Activated CD8-positive, alpha-beta T cell treated with anti-CD3 and anti-CD28 coated beads for 36 hours (primary cell): ENCODE results near the gene DNAAF1. TPM values are rescaled to one million over a fixed set of nuclear protein-coding genes. Genes with fewer than 3 reads are reported as not detected.

Experiments used
- ATAC-seq: fragments of 200-7000 bp; cut with Tn5 transposase; one replicate; pipeline ENCODE4 v1.10.0; 2021; ENCODE audit warnings: mild to moderate bottlenecking, moderate library complexity
- CTCF ChIA-PET: fragments of 350-600 bp; sonication (Branson Sonifier 250); formaldehyde crosslinking; loops from one replicate; lab custom pipeline; 2021; ENCODE audit warnings: antibody characterized with exemption; lab: Charles Lee
- POLR2A ChIA-PET: fragments of 350-600 bp; sonication (Branson Sonifier 250); formaldehyde crosslinking; loops from one replicate; lab custom pipeline; 2021; ENCODE audit warnings: antibody characterized with exemption; lab: Charles Lee
- DNase-seq: peaks from one replicate; pipeline ENCODE4 v3.0.0-alpha.2; 2020
- H3K27ac Mint-ChIP-seq: one replicate; pipeline ENCODE4 v1.8.0; 2021; ENCODE audit warnings: mild to moderate bottlenecking, mixed read lengths
- H3K27me3 Mint-ChIP-seq: one replicate; pipeline ENCODE4 v1.8.0; 2021; ENCODE audit warnings: mixed read lengths
- H3K36me3 Mint-ChIP-seq: one replicate; pipeline ENCODE4 v1.8.0; 2021; ENCODE audit warnings: low read depth, mixed read lengths
- H3K4me1 Mint-ChIP-seq: one replicate; pipeline ENCODE4 v1.8.0; 2021; ENCODE audit warnings: low read depth, mixed read lengths
- H3K4me3 Mint-ChIP-seq: one replicate; pipeline ENCODE4 v1.8.0; 2021; ENCODE audit warnings: mild to moderate bottlenecking, moderate library complexity, mixed read lengths
- H3K9me3 Mint-ChIP-seq: one replicate; pipeline ENCODE4 v1.8.0; 2021; ENCODE audit warnings: mixed read lengths
- CTCF ChIP-seq: fragments of 200-600 bp; IDR thresholded peaks from one replicate; pipeline ENCODE4 v1.8.0; 2022; ENCODE audit warnings: antibody characterized with exemption, mild to moderate bottlenecking
- intact Hi-C: fragments of 100-400 bp; cut with micrococcal nuclease; formaldehyde crosslinking; loops from one replicate; pipeline ENCODE4 v1.10.0; 2022
- total RNA-seq, 2 experiments: library from RNA; stranded (reverse); gene quantifications; one replicate each; pipeline ENCODE4 v1.2.3, GENCODE V29; 2021

DNAAF1 gene
- total RNA-seq, 2 experiments from 2014 or later = not detected

DNA sequence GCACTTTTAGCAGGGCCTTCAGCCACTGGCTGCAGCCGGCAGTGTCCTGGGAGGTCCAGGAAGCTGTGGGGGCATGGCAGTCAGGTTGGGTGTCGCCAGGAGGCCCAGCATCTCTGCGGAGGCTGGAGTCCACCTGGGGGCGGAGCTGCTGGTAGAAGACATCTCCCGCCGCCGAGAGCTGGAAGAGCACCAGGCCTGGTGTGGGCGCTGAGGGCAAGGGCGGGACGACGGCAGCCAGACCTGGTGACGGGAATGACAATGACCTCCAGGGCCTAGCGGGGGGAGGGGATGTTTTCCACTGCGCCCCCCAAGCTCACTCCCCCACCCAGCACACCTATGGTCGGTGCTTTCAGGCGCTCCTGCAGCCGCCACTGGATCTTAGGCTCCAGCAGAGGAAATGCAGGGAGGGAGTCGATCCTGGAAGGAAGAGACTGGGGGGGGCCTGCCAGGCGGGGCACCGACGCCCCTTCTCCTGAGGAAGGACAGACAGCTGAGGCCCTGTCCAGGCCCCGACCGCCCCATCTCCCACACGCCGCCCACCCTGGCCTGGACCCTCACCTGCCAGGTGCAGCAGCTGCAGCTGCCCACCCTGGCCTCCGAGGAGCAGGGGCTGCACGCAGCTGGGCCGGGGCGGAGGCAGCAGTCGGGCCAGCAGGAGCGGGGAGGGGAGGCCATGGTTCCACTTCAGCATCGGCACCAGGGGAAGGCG is 34.7 kb downstream of the DNAAF1 start:
- Mint-ChIP-seq H3K27me3 (no peaks in the 10 kb centered on the region), H3K4me3 (no peak overlapping the region), H3K27ac (no peak overlapping the region), H3K36me3 (peaks cover 14% of the 10 kb centered on the region), H3K4me1 (peaks cover 22% of the 10 kb centered on the region), H3K9me3 (no peaks in the 10 kb centered on the region)
- ChIA-PET POLR2A (no interaction called here), CTCF (interaction anchor here (9.8 kb wide), 1 partner anchor 94 kb away, joined by 172 read pairs; no protein-coding TSS in a partner anchor)
- ATAC-seq (no peak), DNase-seq (no peak)
- intact Hi-C loops = loop anchor here (10.0 kb wide), 1 partner anchor 225 kb away; the partner anchor contains the start of gene OSGIN1
- no peak for TF ChIP-seq CTCF

DNA sequence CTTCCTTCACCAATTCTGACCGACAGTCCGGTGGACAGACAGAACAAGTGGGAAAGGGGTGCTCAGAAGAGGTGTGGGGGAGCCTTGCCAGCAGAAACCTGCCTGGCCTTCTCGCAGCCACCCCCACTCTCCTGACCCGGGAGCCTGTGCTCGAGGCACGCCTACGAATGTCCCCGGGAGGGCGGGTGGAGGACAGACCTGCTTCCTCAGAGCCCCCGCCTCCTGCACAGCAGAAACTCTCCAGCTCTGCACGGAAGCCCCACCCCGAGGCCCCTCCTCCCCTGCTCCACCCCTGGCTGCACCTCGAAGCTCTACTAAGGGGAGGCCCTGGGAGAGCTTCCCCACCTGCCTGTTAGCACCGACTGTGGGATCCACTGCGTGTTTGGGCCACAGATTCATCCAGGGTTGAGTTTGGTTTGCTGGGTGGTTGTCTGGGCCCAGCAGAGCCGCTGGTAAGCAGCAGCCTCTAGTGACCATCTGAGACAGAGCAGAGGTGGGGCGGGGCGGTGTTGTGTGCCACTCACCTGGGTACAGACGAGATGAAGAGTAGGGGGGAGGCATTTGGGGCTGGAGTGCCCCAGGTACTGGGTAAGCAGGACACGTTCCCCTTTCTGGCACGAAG is 35.5 kb downstream of the DNAAF1 start:
- POLR2A ChIA-PET = no interaction called here
- intact Hi-C loops = no loop called here
- ATAC-seq = no peak
- no peaks in the 10 kb centered on the region for H3K27me3 Mint-ChIP-seq
- no peaks in the 10 kb centered on the region for H3K9me3 Mint-ChIP-seq
- peaks cover 23% of the 10 kb centered on the region for H3K4me1 Mint-ChIP-seq
- TF ChIP-seq CTCF = no peak
- H3K4me3 Mint-ChIP-seq = no peak overlapping the region
- CTCF ChIA-PET = interaction anchor here (9.8 kb wide), 1 partner anchor 95 kb away, joined by 172 read pairs; no protein-coding TSS in a partner anchor
- no peak overlapping the region for H3K27ac Mint-ChIP-seq
- no peak for DNase-seq
- H3K36me3 Mint-ChIP-seq = peaks cover 19% of the 10 kb centered on the region

- intact Hi-C loops = no loop called here
- Mint-ChIP-seq H3K27me3 (no peaks in the 10 kb centered on the region), H3K9me3 (no peaks in the 10 kb centered on the region), H3K4me1 (peaks cover 23% of the 10 kb centered on the region), H3K36me3 (peaks cover 19% of the 10 kb centered on the region), H3K4me3 (no peak overlapping the region), H3K27ac (no peak overlapping the region)
- ATAC-seq (no peak), DNase-seq (no peak)
- no peak for TF ChIP-seq CTCF
- CTCF ChIA-PET = interaction anchor here (1.3 to 9.8 kb wide), 3 partner anchors 93 to 96 kb away, joined by 3 to 172 read pairs (median 5); no protein-coding TSS in a partner anchor
- POLR2A ChIA-PET = no interaction called here
Observed at GRCh38 chr16:84181144-84181915, 36.2 kb downstream of the DNAAF1 start.

DNA sequence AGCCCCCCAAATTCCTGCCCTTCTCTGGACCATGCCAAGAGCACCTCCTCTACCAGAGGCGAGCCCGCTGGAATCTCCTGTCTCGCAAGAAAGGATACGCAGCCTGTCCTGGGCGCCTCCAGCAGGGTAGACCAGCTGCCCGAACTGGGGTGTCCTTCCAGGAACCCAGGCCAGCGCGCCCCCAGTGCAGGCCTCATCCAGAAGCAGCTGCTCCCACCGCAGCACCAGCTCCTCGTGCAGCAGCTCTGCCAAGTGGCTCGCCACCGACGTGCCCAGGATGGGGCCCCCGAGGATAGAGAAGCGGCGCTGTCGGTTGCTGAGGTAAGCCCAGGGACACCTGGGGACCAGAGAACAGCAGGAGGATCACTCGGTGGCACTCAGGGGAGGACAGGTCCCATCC is 37.0 kb downstream of the DNAAF1 start:
- Mint-ChIP-seq H3K4me1 (peaks cover 23% of the 10 kb centered on the region), H3K27me3 (no peaks in the 10 kb centered on the region), H3K9me3 (no peaks in the 10 kb centered on the region), H3K27ac (no peak overlapping the region), H3K4me3 (no peak overlapping the region), H3K36me3 (peaks cover 22% of the 10 kb centered on the region)
- ChIA-PET POLR2A (no interaction called here), CTCF (interaction anchor here (1.3 to 1.6 kb wide), 3 partner anchors 94 to 116 kb away, joined by 3 to 5 read pairs (median 5); no protein-coding TSS in a partner anchor)
- TF ChIP-seq CTCF = no peak
- intact Hi-C loops = no loop called here
- no peak for ATAC-seq
- DNase-seq = no peak
